NCI-H345 treated with DMSO at 0.1 percent for 48 hours (cell line): ENCODE data around the gene SZT2.
"Not testable (repeated sequence)": the region's sequence is repeated elsewhere in the genome, so short reads cannot be mapped to it uniquely, and the experiment has no call there.

Experiments
- DNase-seq: peaks from one replicate; lab custom pipeline; 2025; ENCODE audit not compliant: unreplicated experiment; lab: John Stamatoyannopoulos, UW

SZT2 gene

GRCh38 chr1:43482215-43482614 lies 92.5 kb downstream of the SZT2 start:
- DNase-seq, result no peak

- DNase-seq, result no peak
Observed at GRCh38 chr1:43484367-43484766, 94.7 kb downstream of the SZT2 start.

- no peak for DNase-seq
Observed at GRCh38 chr1:43488165-43488564, 98.5 kb downstream of the SZT2 start.

GRCh38 chr1:43491061-43491460 lies 101.4 kb downstream of the SZT2 start:
- DNase-seq, result no peak

GRCh38 chr1:43492826-43493225 lies 103.1 kb downstream of the SZT2 start:
- no peak for DNase-seq

- no peak for DNase-seq
Observed at GRCh38 chr1:43493661-43494450, 104.2 kb downstream of the SZT2 start.

DNA sequence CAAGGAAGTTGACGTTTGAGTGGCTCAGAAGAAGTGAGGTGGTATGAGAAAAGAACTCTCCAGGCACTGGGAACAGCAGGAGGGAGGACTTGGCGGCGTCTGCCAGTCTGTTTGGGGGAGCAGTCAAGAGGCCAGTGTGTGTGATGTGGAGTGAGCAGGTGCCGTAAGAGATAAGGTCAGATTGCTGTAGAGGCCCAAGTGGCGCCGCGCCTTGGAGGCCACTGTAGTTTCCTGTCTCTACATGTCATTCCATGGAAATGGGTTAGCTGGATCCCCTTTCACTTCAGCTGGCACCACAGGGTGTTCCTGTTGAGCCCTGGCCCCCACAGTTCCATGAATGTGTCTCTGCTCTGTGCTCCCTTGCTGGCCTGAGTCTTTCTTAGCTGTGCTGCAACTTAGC lies 105.5 kb downstream of the SZT2 start:
- no peak for DNase-seq

DNA sequence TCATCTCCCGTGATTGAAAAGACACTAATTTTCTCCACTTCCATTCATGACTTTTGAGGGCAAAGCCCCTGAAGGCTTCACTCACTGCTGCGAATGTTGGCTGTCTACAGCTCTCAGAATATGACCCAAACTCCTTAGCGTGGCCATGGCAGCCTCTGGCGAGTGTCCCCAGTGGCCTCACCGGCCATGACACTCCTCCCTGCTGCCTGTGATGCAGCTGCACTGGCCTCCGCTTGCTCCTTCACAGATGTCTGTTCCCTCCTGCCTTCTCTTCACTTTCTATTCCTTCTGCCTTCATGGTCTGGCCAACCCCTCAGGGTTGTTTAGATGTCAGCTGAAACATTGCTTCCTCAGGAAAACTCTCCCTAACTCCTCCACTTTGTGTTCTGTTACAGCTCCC lies 110.2 kb downstream of the SZT2 start:
- no peak for DNase-seq

- DNase-seq, result not testable (repeated sequence)
Observed at GRCh38 chr1:43501806-43502205, 112.1 kb downstream of the SZT2 start.

DNA sequence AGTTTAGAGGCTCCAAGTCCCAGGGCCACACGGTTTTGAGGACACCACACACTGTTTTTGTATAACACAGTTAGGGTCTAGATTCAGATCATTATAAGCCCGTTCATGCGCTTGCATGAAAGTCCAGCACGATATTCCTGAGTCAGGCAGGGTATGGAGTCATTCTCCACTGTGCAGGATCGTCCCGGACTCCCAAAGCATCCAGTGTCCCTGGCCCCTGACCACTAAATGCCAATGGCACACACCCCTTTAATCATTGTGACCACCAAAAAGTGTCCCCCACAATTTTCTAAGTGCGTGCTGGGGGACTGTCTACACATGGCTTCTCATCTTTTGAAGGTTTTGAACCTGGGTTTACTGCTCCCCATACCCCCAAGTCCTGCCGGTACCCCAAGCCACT lies 113.8 kb downstream of the SZT2 start:
- DNase-seq, result no peak
